ENCODE measurements around the gene ZDHHC14.
"Not testable (repeated sequence)": the region's sequence is repeated elsewhere in the genome, so short reads cannot be mapped to it uniquely, and the experiment has no call there.

The ZDHHC14 gene

GRCh38 chr6:157558487-157559200 is 177.7 kb downstream of the ZDHHC14 start:
- Histone ChIP-seq H3K9me3 (ENCODE audit: insufficient read depth, low read length) (no peaks in the 10 kb centered on the region), H3K9ac (ENCODE audit: insufficient read length, low read depth) (no peak overlapping the region), H3K4me1 (ENCODE audit: insufficient read depth, insufficient read length) (peaks cover 8% of the 10 kb centered on the region), H3K36me3 (ENCODE audit: insufficient read depth, insufficient read length, low read length) (no peaks in the 10 kb centered on the region), H3K4me3 (ENCODE audit: insufficient read length, low read depth) (no peak overlapping the region), H3K27me3 (ENCODE audit: insufficient read depth, insufficient read length) (no peaks in the 10 kb centered on the region)
- DNase-seq (ENCODE audit: low read depth, low spot score) = no peak
- TF ChIP-seq SUZ12 (IDR thresholded peaks at IDR 0.05; ENCODE audit: extremely low read depth, insufficient read depth, insufficient read length) = no peak
- no peak for TF ChIP-seq YY1 (IDR thresholded peaks at IDR 0.05; ENCODE audit: insufficient read depth, insufficient read length)
- no peak for TF ChIP-seq ZNF274 (IDR thresholded peaks at IDR 0.05; ENCODE audit: low read depth, low read length)

- Histone ChIP-seq H3K36me3 (ENCODE audit: insufficient read depth, insufficient read length, low read length) (no peaks in the 10 kb centered on the region), H3K9me3 (ENCODE audit: insufficient read depth, low read length) (no peaks in the 10 kb centered on the region), H3K27me3 (ENCODE audit: insufficient read depth, insufficient read length) (no peaks in the 10 kb centered on the region), H3K4me1 (ENCODE audit: insufficient read depth, insufficient read length) (peaks cover 8% of the 10 kb centered on the region), H3K4me3 (ENCODE audit: insufficient read length, low read depth) (no peak overlapping the region), H3K9ac (ENCODE audit: insufficient read length, low read depth) (no peak overlapping the region)
- no peak for DNase-seq (ENCODE audit: low read depth, low spot score)
- TF ChIP-seq SUZ12 (IDR thresholded peaks at IDR 0.05; ENCODE audit: extremely low read depth, insufficient read depth, insufficient read length) = no peak
- TF ChIP-seq ZNF274 (IDR thresholded peaks at IDR 0.05; ENCODE audit: low read depth, low read length) = no peak
- no peak for TF ChIP-seq YY1 (IDR thresholded peaks at IDR 0.05; ENCODE audit: insufficient read depth, insufficient read length)
Observed at GRCh38 chr6:157559201-157559756, 178.3 kb downstream of the ZDHHC14 start.

- not testable (repeated sequence) for H3K9me3 ChIP-seq (ENCODE audit: insufficient read depth, low read length); H3K9ac ChIP-seq (ENCODE audit: insufficient read length, low read depth); H3K27me3 ChIP-seq (ENCODE audit: insufficient read depth, insufficient read length); H3K36me3 ChIP-seq (ENCODE audit: insufficient read depth, insufficient read length, low read length); H3K4me1 ChIP-seq (ENCODE audit: insufficient read depth, insufficient read length); DNase-seq (ENCODE audit: low read depth, low spot score); H3K4me3 ChIP-seq (ENCODE audit: insufficient read length, low read depth)
Observed at GRCh38 chr6:157560063-157560462, 179.1 kb downstream of the ZDHHC14 start.

GRCh38 chr6:157560691-157561413 is 179.9 kb downstream of the ZDHHC14 start:
- Histone ChIP-seq H3K27me3 (ENCODE audit: insufficient read depth, insufficient read length) (no peaks in the 10 kb centered on the region), H3K36me3 (ENCODE audit: insufficient read depth, insufficient read length, low read length) (no peaks in the 10 kb centered on the region), H3K9me3 (ENCODE audit: insufficient read depth, low read length) (no peaks in the 10 kb centered on the region), H3K4me1 (ENCODE audit: insufficient read depth, insufficient read length) (peaks cover 5% of the 10 kb centered on the region), H3K9ac (ENCODE audit: insufficient read length, low read depth) (no peak overlapping the region), H3K4me3 (ENCODE audit: insufficient read length, low read depth) (no peak overlapping the region)
- TF ChIP-seq YY1 (IDR thresholded peaks at IDR 0.05; ENCODE audit: insufficient read depth, insufficient read length) (no peak), ZNF274 (IDR thresholded peaks at IDR 0.05; ENCODE audit: low read depth, low read length) (no peak), SUZ12 (IDR thresholded peaks at IDR 0.05; ENCODE audit: extremely low read depth, insufficient read depth, insufficient read length) (no peak)
- DNase-seq (ENCODE audit: low read depth, low spot score) = no peak

GRCh38 chr6:157561414-157561790 is 180.4 kb downstream of the ZDHHC14 start:
- no peak overlapping the region for H3K9ac ChIP-seq (ENCODE audit: insufficient read length, low read depth)
- DNase-seq (ENCODE audit: low read depth, low spot score) = no peak
- H3K4me3 ChIP-seq (ENCODE audit: insufficient read length, low read depth) = no peak overlapping the region
- no peaks in the 10 kb centered on the region for H3K27me3 ChIP-seq (ENCODE audit: insufficient read depth, insufficient read length)
- TF ChIP-seq YY1 (IDR thresholded peaks at IDR 0.05; ENCODE audit: insufficient read depth, insufficient read length) (no peak), SUZ12 (IDR thresholded peaks at IDR 0.05; ENCODE audit: extremely low read depth, insufficient read depth, insufficient read length) (no peak), ZNF274 (IDR thresholded peaks at IDR 0.05; ENCODE audit: low read depth, low read length) (no peak)
- H3K4me1 ChIP-seq (ENCODE audit: insufficient read depth, insufficient read length) = peaks cover 4% of the 10 kb centered on the region
- H3K36me3 ChIP-seq (ENCODE audit: insufficient read depth, insufficient read length, low read length) = no peaks in the 10 kb centered on the region
- H3K9me3 ChIP-seq (ENCODE audit: insufficient read depth, low read length) = no peaks in the 10 kb centered on the region

GRCh38 chr6:157561929-157562810 is 181.2 kb downstream of the ZDHHC14 start:
- Histone ChIP-seq H3K9me3 (ENCODE audit: insufficient read depth, low read length) (no peaks in the 10 kb centered on the region), H3K36me3 (ENCODE audit: insufficient read depth, insufficient read length, low read length) (no peaks in the 10 kb centered on the region), H3K9ac (ENCODE audit: insufficient read length, low read depth) (no peak overlapping the region), H3K4me1 (ENCODE audit: insufficient read depth, insufficient read length) (peaks cover 2% of the 10 kb centered on the region), H3K4me3 (ENCODE audit: insufficient read length, low read depth) (no peak overlapping the region), H3K27me3 (ENCODE audit: insufficient read depth, insufficient read length) (no peaks in the 10 kb centered on the region)
- no peak for DNase-seq (ENCODE audit: low read depth, low spot score)
- no peak for TF ChIP-seq YY1 (IDR thresholded peaks at IDR 0.05; ENCODE audit: insufficient read depth, insufficient read length)
- no peak for TF ChIP-seq SUZ12 (IDR thresholded peaks at IDR 0.05; ENCODE audit: extremely low read depth, insufficient read depth, insufficient read length)
- no peak for TF ChIP-seq ZNF274 (IDR thresholded peaks at IDR 0.05; ENCODE audit: low read depth, low read length)
